GM19455 (cell line): ENCODE data around the gene NKTR.
A peak's percentile ranks its signal among the peaks of the same experiment; 100 is the strongest.
"Not testable (repeated sequence)": the region's sequence is repeated elsewhere in the genome, so short reads cannot be mapped to it uniquely, and the experiment has no call there.

Experiments used
- ATAC-seq: cut with Tn5 transposase; IDR thresholded peaks from one replicate; pipeline ENCODE4 v1.9.1; 2021; ENCODE audit not compliant: unreplicated experiment

NKTR gene

DNA sequence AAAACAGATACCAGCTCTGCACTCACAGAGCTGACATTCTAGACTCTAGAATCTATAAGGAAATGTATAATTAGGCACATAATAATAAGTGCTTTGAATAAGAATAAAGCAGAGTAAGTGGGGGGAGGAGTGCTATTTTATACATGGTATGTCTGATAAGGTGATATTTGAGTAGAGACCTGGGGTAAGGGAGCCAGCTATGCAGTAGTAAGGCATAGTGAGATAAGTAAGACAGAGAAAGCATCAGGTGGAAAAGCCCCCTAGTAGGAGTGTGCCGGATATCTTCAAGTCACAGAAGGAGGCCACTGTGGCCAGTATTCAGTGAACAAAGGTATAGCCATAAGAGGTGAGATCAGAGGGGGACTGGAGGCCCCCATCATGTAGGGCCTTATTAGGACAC lies 6.9 kb upstream of the NKTR start:
- no peak for ATAC-seq

DNA sequence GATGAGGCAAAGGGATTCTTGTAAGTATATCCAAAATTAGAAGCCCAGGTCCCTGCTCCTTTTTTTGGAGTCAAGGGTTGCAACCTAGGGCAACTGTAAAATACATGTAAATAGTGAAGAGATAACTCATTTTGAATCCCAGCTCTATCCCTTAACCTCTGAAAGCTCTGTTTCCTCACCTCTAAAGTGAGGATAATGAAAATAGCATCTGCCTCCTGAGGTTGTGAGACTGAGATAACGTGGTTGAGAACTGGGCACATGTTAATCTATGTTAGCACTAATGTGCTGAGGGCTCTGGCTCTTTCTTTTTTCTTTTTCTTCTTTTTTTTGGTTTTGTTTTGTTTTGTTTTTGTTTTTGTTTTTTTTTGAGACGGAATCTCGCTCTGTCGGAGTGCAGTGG lies 4.8 kb upstream of the NKTR start:
- no peak for ATAC-seq

DNA sequence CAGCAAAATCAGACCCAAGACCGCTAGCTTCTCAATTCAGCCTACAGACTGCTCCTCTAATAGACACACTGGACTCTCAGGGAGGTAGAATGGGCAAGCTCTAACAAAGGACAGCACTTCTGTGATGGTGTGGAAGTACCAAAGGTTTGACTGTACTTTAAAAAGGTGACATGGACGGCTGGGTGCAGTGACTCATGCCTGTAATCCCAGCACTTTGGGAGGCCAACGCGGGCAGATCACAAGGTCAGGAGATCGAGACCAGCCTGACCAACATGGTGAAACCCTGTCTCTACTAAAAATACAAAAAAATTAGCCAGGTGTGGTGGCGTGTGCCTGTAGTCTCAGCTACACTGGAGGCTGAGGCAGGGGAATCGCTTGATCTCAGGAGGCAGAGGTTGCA lies 3.4 kb upstream of the NKTR start:
- ATAC-seq: not testable (repeated sequence)

DNA sequence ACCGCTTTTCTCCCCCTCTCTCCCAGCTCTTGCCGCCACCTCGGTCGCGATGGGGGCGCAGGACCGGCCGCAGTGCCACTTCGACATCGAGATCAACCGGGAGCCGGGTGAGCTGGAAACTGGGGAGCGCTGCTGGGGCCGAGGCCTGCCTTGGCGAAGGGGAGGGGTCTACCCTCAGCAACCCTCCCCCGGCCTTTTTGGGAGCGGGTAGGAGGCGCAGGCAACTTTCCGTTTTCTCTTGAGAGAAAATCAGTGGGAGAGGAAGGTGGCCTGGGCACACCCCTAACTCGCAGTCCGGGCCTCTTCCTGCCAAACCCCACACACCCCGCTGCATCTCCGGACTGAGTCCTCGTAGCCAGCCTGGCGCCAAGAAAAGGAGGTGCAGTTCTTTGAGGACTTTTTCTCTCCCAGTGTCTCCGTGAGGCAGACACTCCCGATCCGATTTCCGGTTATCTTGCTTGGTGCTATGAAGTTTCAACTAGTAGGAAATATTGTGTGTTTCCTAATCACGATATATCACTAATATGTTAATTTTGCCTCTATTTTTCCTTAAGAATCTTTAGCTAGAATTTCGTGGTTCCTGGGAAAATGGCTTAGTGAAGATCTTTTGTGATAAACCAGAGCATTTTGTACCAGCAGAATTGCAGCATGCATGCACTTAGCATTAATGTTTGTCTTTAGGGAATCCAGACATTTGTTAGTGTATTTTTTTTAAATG lies 631 bp downstream of the NKTR start:
- peak; percentile 27 for ATAC-seq

DNA sequence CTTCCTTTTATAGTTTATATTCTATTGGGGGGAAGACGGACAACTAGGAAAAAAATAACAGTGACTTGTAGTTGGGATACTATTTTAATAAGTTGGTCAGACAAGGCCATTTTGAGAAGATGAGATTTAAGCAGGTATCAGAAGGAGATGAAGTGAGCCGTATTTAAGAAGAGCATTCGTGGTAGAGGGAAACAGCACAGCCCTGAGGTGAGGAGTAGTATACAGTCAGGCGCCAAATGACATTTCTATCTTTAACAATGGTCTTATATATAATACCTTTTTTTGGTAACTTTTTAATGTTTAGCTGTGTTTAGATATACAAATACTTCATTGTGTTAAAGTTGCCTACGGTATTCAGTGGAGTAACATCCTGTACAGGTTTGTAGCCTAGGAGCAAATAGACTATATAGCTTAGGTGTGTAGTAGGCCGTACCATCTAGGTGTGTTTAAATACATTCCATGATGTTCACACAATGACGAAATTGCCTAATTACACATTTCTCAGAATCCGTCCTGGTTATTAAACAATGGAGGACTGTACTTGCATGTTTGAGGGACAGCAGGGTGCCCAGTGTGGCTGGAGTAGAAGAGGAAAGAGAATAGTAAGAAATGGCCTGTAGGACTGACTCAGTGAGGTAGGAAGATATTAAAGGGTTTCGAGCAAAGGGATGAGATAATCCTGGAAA lies 1.6 kb downstream of the NKTR start:
- ATAC-seq: no peak

DNA sequence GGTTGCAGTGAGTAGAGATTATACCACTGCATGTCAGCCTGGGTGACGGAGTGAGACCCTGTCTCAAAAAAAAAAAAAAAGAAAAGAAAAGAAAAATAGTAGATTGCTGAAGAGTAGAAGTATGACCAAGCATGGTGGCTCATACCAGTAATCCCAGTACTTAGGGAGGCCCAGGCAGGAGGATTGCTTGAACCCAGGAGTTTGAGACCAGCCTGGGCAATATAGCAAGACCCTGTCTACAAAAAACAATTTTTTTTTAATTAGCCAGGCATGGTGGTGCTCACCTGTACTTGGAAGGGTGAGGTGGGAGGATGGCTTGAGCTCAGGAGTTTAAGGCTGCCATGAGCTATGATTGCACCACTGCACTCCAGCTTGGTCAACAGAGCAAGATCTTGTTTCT lies 2.5 kb downstream of the NKTR start:
- no peak for ATAC-seq

DNA sequence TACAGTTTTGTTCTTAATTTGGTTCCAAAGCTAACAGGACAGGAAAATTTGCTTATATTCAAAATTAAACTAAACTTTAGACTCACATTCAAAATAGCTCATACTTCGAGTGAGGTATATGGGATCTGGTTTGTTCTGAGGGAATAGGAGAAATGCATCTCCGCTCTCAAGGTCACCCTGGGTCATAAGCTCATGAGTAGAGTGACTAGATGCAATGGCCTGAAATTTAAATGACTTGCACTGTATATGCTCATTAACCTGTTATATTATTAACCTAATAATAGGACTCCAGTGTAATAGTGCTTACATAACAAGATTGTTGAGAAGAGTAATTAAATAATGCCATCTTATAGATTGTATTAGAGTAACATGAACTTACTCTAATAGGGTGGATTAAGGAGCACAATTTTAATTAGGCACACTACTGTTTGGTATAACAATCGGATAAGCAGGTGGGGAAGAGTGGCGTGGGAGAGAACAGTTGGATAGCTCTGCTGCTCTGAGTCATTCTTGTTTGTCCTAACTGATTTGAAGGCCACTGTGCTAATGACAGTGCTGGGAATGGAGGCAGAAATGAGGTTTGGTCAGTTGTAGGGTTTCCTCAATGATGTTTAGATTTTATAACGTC lies 5.2 kb downstream of the NKTR start:
- no peak for ATAC-seq

DNA sequence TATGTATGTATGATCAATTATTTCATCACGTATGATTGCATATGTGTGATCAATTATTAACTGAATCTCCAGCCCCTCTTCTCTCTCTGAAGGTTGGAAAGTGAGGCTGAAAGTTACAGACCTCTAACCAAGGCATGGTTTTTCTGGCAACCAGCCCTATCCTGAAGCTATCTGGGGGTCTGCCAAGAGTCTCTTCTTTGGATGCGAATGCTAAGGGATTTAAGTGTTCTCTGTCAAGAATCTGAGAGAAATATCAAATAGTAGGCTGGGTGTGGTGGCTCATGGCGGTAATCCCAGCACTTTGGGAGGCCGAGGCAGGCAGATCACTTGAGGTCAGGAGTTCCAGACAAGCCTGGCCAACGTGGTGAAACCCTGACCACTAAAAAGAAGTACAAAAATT lies 8.1 kb downstream of the NKTR start:
- no peak for ATAC-seq

DNA sequence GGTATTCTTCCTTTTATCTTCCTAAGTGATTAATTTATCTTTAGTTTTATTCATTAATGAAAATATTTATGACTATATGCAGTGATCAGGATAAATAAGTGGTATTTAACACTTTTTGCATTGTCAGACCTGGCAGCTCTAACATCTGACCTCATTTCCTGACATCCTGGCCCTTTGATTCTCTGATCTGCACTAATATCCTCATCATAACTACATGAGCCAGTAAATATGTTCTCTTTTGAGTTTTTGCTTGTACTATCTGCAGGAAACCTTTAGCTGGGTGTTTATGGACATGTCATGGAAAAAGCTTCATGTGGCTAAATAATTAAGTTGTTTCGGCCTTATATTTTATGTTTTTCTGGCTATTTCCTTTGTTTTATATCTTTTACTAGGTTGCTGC lies 10.5 kb downstream of the NKTR start:
- ATAC-seq: no peak

DNA sequence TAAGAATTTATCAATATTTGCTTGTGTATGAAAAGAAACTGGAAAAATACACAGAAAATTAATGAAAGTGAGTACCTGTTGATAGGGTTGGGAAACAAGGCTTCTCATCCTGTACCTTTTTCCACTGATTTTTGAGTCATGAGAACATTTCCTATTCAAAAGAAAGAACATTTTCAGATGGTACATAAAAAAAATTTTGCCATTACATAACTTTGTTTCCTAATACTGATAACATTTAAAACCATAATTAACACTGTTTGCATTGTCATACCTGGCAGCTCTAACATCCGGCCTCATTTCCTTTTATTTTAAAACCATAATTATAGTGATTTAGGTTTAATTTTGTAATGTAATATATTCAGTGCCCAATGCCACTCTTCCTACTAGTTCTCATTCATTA lies 11.7 kb downstream of the NKTR start:
- no peak for ATAC-seq

DNA sequence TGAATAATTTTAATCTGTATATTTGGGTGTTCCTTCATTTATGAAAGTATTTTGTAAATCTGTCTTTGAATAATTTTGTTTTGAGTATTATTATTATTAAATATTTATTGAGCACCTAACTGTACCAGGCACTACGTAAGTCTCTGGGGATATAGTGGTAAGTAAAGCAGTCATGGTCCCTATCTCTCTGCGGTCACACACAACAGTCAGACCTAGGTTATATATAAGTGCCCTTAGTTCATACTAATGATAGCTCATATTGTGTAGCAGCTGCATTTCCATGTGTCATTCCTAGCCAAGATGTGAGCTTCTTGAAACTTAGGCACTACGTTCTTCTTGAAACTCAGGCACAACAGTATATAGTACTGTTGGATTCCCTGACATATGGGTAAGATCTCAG lies 12.4 kb downstream of the NKTR start:
- ATAC-seq: no peak

DNA sequence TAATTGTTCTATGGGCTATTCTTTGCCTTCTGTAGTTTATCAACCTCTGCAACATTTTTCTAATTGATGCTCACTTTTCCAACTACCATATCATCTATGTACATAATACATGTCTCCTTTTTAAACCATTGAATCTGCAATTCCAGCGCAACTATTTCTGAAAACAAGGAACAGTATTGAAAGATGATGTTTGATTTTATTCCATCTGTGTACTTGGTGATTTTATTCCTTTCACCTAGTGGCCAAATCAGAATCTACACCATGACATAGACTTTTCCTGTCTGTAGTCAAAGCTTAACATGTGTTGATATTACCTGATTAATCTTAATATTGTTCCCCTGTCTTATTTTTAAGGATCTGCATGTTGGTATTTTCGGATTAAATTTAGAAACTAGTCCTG lies 13.0 kb downstream of the NKTR start:
- ATAC-seq: no peak

DNA sequence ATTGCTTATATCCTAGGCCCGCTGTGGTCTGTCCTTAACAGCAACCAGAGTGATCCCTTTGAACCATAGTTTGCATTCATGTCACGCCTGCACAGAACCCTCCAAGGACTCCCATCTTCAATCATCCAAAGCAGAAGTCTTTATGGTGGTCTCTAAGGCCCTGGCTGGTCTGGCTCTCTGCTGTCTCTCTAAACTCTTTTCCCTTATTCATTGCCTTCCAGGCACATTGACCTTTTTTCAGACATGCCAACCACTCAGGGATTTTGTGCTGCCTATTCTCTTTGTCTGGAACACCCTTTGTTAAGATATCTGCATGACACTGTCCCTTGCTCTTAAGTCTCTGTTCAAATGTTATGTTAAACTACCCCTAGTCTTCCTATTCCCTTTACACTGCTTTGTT lies 31.1 kb downstream of the NKTR start:
- ATAC-seq: no peak

DNA sequence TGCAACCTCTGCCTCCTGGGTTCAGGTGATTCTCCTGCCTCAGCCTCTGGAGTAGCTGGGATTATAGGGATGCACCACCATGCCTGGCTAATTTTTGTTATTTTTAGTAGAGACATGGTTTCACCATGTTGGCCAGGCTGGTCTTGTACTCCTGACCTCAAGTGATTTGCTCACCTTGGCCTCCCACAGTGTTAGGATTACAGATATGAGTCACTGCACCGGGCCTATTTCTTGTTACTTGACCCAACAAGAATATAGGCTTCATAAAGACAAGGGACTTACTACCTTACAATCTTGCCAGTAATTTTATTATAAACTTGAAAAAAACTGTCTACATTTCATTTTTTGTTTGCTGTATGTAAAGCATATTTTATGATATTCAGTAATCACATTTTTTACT lies 31.7 kb downstream of the NKTR start:
- no peak for ATAC-seq

DNA sequence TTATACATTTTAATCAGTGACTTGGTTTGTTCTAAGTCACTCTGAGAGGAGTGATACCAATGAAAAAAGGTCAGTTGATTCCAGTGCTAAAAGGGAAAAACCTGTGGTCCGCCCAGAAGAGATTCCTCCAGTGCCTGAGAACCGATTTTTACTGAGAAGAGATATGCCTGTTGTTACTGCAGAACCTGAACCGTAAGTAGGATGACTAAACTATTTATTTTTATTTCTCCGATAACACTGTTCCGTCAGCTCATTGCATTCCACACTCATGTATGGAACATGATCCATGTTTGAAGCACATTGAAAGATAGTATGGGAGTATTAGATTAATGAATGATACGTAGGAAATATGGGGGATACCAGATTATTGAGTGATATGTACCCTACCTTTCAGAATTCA lies 33.1 kb downstream of the NKTR start:
- ATAC-seq: no peak

DNA sequence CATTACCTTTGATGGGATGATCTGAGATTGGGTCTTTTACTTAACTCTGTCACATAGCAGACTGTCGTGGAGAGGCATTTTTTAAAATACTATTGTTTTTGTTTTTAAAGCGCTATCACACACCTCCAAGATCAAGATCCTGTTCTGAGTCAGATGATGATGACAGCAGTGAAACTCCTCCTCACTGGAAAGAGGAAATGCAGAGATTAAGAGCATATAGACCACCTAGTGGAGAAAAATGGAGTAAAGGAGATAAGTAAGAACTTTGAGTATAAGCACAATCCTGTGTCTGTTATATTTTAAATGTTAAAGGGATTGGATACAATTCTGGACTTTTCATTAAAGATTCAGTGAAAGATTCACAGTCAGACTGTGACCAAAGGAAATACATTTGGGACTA lies 34.6 kb downstream of the NKTR start:
- ATAC-seq: no peak

DNA sequence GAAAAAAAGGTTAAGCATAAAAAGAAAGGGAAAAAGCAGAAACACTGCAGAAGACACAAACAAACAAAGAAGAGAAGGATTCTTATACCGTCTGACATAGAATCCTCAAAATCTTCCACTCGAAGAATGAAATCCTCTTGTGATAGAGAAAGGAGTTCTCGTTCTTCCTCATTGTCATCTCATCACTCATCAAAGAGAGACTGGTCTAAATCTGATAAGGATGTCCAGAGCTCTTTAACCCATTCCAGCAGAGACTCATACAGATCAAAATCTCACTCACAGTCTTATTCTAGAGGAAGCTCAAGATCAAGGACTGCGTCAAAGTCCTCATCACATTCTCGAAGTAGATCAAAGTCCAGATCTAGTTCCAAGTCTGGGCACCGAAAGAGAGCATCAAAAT lies 36.5 kb downstream of the NKTR start:
- ATAC-seq: no peak

DNA sequence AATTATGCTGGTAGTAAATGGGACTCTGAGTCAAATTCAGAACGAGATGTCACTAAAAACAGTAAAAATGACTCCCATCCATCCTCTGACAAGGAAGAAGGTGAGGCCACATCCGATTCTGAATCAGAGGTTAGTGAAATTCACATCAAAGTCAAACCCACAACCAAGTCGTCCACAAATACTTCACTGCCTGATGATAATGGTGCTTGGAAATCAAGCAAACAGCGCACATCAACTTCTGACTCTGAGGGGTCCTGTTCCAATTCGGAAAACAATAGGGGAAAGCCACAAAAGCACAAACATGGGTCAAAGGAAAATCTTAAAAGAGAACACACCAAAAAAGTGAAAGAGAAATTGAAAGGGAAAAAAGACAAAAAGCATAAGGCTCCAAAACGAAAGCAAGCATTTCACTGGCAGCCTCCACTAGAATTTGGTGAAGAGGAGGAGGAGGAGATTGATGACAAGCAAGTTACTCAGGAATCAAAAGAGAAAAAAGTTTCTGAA lies 37.9 kb downstream of the NKTR start:
- no peak for ATAC-seq

DNA sequence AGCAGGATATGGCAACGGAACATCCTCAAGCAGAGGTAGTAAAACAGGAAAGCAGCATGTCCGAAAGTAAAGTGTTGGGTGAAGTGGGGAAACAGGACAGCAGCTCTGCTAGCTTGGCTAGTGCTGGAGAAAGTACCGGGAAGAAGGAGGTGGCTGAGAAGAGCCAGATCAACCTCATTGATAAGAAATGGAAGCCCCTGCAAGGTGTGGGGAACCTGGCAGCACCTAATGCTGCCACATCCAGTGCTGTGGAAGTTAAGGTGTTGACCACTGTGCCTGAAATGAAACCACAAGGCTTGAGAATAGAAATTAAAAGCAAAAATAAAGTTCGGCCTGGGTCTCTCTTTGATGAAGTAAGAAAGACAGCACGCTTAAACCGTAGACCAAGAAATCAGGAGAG lies 38.7 kb downstream of the NKTR start:
- ATAC-seq: no peak

DNA sequence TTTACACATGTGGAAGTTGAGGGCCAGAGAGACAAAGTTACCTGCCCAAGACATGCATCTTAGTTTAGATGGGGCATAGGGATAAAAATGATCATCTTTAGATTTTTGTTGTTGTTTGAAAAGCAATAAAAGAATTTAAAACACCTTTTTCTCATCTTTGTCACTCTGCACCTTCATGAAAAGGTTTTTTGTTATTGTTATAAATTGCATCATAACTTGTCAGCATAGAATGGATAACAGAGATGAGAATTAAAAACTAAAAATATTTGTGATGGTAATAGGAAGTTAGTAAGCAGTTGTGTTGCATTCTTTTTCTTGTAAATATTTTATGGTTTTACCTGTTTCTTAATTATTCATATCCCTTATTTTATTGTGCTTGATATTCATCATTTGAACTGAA lies 39.6 kb downstream of the NKTR start:
- no peak for ATAC-seq

DNA sequence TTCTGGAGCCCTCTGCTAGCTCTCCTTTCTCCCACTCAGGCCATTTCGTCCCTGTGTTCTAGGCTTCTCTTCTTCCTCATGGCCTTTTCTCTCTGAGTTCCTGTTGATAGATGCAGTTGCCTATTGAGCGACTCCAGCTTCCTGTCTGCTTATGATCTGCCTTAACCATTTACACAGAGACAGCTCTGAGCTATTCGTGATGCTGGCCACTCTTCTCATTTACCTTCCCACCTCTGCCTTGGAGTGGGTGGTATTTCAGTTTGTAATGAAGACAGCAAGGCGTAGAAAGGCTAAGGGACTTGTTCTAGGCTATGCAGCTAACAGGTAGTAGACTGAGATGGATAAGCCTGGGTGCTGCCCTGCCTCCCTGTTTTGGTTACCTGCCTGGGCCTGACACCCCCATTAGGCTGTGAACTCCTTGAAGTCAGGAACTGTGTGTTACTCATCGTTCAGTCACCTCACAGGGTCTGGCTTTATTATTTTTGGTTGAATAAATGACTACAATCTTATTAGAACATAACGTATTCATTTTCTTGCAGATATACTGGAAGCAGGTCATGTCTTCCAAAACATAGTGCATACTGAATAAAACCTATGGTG lies 40.4 kb downstream of the NKTR start:
- no peak for ATAC-seq
